OCI-LY7 (cell line): Measurements from ENCODE around the gene ANKH. TPM values are rescaled to one million over a fixed set of nuclear protein-coding genes. Genes with fewer than 3 reads are reported as not detected.

Experiments used
- BruUV-seq: library from RNA; stranded (reverse); fragments of 400-500 nt; replicated peaks from 2 replicates; lab custom pipeline; 2021; lab: Mats Ljungman, UMichigan
- CTCF ChIA-PET: fragments of 300-600 bp; sonication (Branson Sonifier 250); formaldehyde crosslinking; loops from one replicate; lab custom pipeline; 2022; ENCODE audit warnings: antibody characterized with exemption; ENCODE audit not compliant: unreplicated experiment; lab: Charles Lee
- POLR2A ChIA-PET: fragments of 300-600 bp; sonication (Branson Sonifier 250); formaldehyde crosslinking; loops from one replicate; lab custom pipeline; 2022; ENCODE audit warnings: antibody characterized with exemption; lab: Charles Lee
- DNase-seq: peaks from one replicate; pipeline ENCODE4 v3.0.0-alpha.2; 2015; ENCODE audit warnings: low spot score
- H2AFZ ChIP-seq: fragments of 200-600 bp; sonication (generic), shearing (Covaris generic); 2 replicates; pipeline ENCODE4 v1.6.1; 2014; ENCODE audit warnings: mild to moderate bottlenecking, antibody characterized with exemption, low read length, moderate library complexity
- H3K27ac ChIP-seq: fragments of 200-600 bp; sonication (generic); 2 replicates; pipeline ENCODE4 v1.5.1; 2014; ENCODE audit warnings: mixed run types, low read depth, mild to moderate bottlenecking, moderate library complexity, low read length, inconsistent platforms; ENCODE audit not compliant: poor library complexity, severe bottlenecking
- H3K36me3 ChIP-seq: fragments of 200-600 bp; sonication (generic); 2 replicates; pipeline ENCODE4 v1.6.1; 2014; ENCODE audit warnings: mild to moderate bottlenecking, antibody characterized with exemption, low read length, moderate library complexity, mixed read lengths; ENCODE audit not compliant: insufficient read depth
- H3K4me1 ChIP-seq: fragments of 200-600 bp; sonication (generic); 2 replicates; pipeline ENCODE4 v1.5.1; 2014; ENCODE audit warnings: mild to moderate bottlenecking, low read length; ENCODE audit not compliant: insufficient read depth, poor library complexity, severe bottlenecking
- H3K4me2 ChIP-seq: fragments of 200-600 bp; sonication (generic); 2 replicates; pipeline ENCODE4 v1.6.1; 2014; ENCODE audit warnings: mild to moderate bottlenecking, low read length
- H3K4me3 ChIP-seq: fragments of 200-600 bp; sonication (generic); 2 replicates; pipeline ENCODE4 v1.5.1; 2014; ENCODE audit warnings: mild to moderate bottlenecking, low read depth, low read length; ENCODE audit not compliant: poor library complexity, severe bottlenecking
- H3K79me2 ChIP-seq: fragments of 200-600 bp; sonication (generic); 2 replicates; pipeline ENCODE4 v1.6.1; 2016; ENCODE audit warnings: low read depth, mild to moderate bottlenecking, low read length, moderate library complexity, mixed read lengths; ENCODE audit not compliant: insufficient read depth
- H3K9me2 ChIP-seq: fragments of 200-600 bp; sonication (generic); 2 replicates; pipeline ENCODE4 v1.6.1; 2016; ENCODE audit warnings: mild to moderate bottlenecking, low read length, mixed read lengths; ENCODE audit not compliant: insufficient read depth
- H3K9me3 ChIP-seq: fragments of 200-600 bp; sonication (generic); 2 replicates; pipeline ENCODE4 v1.6.1; 2014; ENCODE audit warnings: mild to moderate bottlenecking, mixed run types, low read length, mixed read lengths
- H4K20me1 ChIP-seq: fragments of 200-600 bp; sonication (generic); 2 replicates; pipeline ENCODE4 v1.6.1; 2014; ENCODE audit warnings: mild to moderate bottlenecking, antibody characterized with exemption, low read length, moderate library complexity, mixed read lengths; ENCODE audit not compliant: insufficient read depth
- EZH2phosphoT487 ChIP-seq: fragments of 200-600 bp; sonication (generic); IDR thresholded peaks from 2 replicates; pipeline ENCODE4 v1.6.1; 2018; ENCODE audit warnings: low read depth, borderline replicate concordance, mild to moderate bottlenecking, mixed run types, antibody characterized with exemption, low read length, moderate library complexity, mixed read lengths
- intact Hi-C: fragments of 100-400 bp; cut with micrococcal nuclease; formaldehyde crosslinking; loops from one replicate; pipeline ENCODE4 v1.10.0; 2022; ENCODE audit not compliant: unreplicated experiment
- total RNA-seq, 2 experiments: library from RNA; depleted of rRNA in 1 of 2; stranded (reverse); fragments of >200 nt in 1 of 2; shearing (Covaris generic) in 1 of 2; gene quantifications; 2 replicates each; pipeline ENCODE4 v1.2.3, GENCODE V29; 2014 to 2022
- TF ChIP-seq, protein P1 (sequence below): fragments of 200-600 bp; sonication (generic); conservative IDR thresholded peaks from 2 replicates; pipeline ENCODE4 v1.5.1; 2014; ENCODE audit warnings: mild to moderate bottlenecking, antibody characterized with exemption, low read length, moderate library complexity, mixed read lengths

Gene ANKH
- total RNA-seq, 2 experiments from 2014 or later, result 23.1 to 80.4 TPM

DNA sequence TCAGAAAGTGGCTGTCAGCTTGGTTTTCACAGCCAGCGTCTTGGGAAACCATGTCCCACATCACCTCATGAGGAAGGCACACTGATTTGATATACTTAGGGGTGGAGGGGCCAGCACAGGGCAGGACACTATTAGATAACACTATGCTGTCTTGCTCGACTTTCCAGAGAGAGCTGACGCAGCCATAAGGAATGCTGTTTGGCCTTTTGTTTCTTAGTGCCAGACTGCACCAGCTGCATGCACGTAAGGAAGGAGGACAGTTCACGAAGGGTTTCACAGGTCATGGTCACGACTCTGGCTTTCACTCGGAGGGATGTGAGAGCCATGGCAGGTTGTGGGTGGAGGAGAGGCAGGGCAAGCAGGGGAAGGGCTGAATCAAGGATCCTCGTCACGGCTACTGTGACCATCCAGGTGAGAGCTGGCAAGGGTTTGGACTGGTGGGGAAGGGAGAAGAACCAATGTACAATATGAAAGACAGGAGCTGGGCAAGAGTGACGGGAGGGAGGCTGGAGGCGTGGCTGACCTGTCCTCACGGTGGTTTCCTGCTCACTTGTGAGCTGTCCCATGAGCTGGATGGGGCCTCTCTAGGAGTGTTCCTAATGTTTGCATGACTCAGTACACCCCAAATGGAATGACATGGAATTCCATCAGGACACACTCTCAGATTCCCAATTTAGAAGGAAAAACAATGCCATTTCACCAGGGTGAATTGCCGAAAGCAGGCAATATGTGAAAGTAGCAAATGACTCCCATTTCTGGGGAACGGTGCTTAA is 145.3 kb downstream of the ANKH start:
- no peaks in the 10 kb centered on the region for H3K9me2 ChIP-seq
- H2AFZ ChIP-seq, result no peak overlapping the region
- DNase-seq, result no peak
- H3K36me3 ChIP-seq, result peaks cover 12% of the 10 kb centered on the region; the same call in 1 of the 2 replicates
- CTCF ChIA-PET, result interaction anchor here (1.0 to 1.4 kb wide), 3 partner anchors 36 to 144 kb away, joined by 3 read pairs; no protein-coding TSS in a partner anchor
- intact Hi-C loops, result no loop called here
- POLR2A ChIA-PET, result interaction anchor here (0.7 to 1.1 kb wide), 2 partner anchors 71 to 147 kb away, joined by 3 read pairs; no protein-coding TSS in a partner anchor
- H4K20me1 ChIP-seq, result no peaks in the 10 kb centered on the region
- no peaks in the 10 kb centered on the region for H3K79me2 ChIP-seq
- H3K4me3 ChIP-seq, result no peak overlapping the region
- TF ChIP-seq, protein P1, sequence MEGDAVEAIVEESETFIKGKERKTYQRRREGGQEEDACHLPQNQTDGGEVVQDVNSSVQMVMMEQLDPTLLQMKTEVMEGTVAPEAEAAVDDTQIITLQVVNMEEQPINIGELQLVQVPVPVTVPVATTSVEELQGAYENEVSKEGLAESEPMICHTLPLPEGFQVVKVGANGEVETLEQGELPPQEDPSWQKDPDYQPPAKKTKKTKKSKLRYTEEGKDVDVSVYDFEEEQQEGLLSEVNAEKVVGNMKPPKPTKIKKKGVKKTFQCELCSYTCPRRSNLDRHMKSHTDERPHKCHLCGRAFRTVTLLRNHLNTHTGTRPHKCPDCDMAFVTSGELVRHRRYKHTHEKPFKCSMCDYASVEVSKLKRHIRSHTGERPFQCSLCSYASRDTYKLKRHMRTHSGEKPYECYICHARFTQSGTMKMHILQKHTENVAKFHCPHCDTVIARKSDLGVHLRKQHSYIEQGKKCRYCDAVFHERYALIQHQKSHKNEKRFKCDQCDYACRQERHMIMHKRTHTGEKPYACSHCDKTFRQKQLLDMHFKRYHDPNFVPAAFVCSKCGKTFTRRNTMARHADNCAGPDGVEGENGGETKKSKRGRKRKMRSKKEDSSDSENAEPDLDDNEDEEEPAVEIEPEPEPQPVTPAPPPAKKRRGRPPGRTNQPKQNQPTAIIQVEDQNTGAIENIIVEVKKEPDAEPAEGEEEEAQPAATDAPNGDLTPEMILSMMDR, result no peak
- TF ChIP-seq EZH2phosphoT487, result no peak
- H3K4me1 ChIP-seq, result no peaks in the 10 kb centered on the region
- H3K4me2 ChIP-seq, result no peak overlapping the region
- no peak overlapping the region for H3K27ac ChIP-seq
- no peaks in the 10 kb centered on the region for H3K9me3 ChIP-seq
- no TSS peak for BruUV-seq

DNA sequence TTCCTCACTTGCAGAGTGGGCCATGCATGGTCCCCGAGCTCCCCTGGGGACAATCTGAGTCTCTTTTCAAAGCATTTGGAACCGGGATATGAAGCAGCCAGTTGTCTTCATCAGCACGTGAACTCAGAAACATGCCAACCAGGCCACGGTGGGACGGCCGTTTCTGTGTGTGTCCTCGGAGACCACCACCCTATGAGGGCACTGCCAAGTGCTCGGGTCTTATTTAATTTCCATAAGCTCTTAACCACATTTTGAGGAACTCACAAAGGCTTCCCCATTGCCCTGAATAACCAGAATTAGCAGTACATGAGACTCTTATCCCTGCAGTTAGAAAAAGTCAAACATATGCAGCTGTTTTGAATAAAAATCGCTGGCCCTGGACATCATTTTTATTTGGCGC is 146.9 kb downstream of the ANKH start:
- BruUV-seq, result no TSS peak
- H3K9me2 ChIP-seq, result no peaks in the 10 kb centered on the region

More for the DNA sequence above, 146.9 kb downstream of the ANKH start:
- Histone ChIP-seq H3K4me3 (no peak overlapping the region), H3K36me3 (peaks cover 12% of the 10 kb centered on the region; the same call in 1 of the 2 replicates), H3K27ac (no peak overlapping the region), H4K20me1 (no peaks in the 10 kb centered on the region), H3K79me2 (no peaks in the 10 kb centered on the region), H3K4me1 (no peaks in the 10 kb centered on the region), H3K9me3 (no peaks in the 10 kb centered on the region), H2AFZ (no peak overlapping the region), H3K4me2 (no peak overlapping the region)
- TF ChIP-seq, protein P1, result no peak
- TF ChIP-seq EZH2phosphoT487, result no peak
- ChIA-PET POLR2A (interaction anchor here (0.5 to 1.1 kb wide), 3 partner anchors 41 to 153 kb away, joined by 3 to 4 read pairs (median 3); no protein-coding TSS in a partner anchor), CTCF (no interaction called here)
- no peak for DNase-seq
- intact Hi-C loops, result no loop called here
